Fibroblast of skin of scalp (primary cell): ENCODE data around the gene HIC1.
A peak's percentile ranks its signal among the peaks of the same experiment; 100 is the strongest.

ENCODE experiments used
- DNase-seq: peaks from one replicate; pipeline ENCODE4 v3.0.0-alpha.2; 2013

The HIC1 gene

DNA sequence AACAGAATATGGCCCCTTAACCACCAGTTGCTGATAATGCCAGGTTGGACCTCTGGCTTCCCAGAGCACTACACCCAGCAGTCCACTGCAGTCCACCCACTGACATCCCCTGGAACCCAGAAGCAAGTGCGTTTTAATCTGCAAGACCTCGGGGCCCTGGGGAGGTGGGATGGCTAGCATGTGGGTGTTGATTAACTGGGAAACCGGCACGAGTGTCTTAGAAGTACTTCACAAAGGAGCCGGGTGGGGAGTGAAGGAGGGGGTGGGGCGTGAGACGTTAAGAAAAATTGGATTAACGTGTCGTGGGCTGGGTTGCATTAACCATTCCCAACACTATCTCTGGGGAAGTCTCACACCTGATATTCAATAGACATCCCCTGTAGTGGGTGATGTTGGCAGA is 6.1 kb upstream of the HIC1 start:
- no peak for DNase-seq

DNA sequence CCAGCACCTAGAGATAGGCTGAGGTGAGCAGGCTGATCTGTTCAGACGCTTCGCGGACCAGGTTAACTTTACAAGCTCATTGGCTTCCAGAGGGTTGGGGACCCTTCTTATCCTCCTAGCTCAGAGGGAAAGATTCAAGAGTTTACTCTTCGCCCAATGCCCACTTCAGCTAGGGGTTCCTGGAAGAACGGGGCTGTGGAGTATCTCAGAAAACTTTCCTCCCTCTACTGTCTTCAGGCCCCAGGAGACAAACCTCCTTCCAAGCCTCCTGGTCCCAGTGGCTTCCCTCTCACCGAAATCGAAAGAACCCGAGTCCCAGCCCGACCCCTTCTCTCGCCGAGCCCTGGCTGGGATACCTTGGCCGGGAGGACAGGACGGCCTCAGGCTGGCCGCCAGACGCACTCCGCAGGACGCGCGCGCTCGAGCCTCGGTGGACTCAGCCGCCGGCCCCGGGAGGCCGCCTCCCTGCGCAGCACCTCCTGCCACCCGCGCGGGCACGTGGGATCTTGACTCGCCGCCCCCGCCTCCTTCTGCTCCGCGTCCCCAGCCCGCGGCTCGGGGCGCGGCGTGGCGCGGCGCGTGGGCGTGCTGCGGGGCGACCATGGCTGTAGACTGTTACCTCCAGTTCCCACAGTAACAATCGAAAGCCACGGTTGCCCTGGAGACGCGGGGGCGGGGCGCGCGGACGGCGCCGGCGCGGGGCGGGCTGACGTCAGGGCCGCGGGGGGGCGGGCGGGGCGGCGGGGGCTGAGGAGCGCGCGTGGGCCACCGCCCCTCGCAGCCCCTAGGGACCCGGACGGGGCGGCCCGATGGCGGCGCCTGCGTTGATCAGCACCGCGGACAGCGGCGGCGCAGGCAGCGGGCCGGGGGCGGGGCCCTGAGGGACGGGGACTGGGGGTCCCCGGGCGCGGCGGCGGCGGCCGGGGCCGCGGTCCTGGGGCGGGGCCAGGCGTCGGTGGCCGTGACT is 5.3 kb upstream of the HIC1 start:
- DNase-seq: peak; percentile 89

DNA sequence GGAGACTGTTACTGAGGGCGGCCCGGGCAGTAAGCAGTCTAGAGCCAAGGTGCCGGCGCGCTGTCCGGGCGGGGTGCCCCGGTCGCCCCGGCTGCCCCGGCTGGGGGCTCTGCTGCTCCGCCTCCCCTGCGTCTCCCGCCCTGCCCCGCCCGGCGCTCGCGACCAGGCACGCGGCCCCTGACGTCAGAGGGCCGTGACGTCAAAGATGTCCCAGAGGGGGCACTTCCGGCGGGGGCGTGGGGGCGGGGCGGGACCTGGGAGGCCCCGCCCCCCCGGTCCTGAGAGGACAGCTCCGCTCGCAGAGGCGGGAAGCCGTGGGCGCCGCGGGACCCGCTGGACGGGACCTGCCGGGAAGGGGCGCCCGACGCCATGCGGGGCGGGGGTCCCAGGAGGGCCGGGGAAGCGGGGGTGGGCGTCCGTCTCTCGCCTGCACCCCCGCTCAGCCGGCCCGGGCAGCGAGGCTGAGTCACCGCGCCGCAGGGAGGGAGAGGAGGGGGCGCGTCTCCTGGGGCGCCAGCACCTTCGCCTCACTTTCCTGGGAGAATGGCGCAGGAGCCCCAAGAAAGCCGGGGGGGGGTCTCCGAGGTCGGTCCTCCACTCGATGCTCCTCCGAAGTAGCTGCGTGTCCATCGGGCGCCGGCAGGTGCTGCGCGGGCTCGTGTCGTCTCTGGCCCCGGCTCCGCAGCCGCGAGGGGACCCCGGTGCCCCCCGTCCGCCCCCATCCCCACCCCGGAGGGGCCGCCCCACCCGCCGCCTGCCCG is 4.4 kb upstream of the HIC1 start:
- peak; percentile 82 for DNase-seq

DNA sequence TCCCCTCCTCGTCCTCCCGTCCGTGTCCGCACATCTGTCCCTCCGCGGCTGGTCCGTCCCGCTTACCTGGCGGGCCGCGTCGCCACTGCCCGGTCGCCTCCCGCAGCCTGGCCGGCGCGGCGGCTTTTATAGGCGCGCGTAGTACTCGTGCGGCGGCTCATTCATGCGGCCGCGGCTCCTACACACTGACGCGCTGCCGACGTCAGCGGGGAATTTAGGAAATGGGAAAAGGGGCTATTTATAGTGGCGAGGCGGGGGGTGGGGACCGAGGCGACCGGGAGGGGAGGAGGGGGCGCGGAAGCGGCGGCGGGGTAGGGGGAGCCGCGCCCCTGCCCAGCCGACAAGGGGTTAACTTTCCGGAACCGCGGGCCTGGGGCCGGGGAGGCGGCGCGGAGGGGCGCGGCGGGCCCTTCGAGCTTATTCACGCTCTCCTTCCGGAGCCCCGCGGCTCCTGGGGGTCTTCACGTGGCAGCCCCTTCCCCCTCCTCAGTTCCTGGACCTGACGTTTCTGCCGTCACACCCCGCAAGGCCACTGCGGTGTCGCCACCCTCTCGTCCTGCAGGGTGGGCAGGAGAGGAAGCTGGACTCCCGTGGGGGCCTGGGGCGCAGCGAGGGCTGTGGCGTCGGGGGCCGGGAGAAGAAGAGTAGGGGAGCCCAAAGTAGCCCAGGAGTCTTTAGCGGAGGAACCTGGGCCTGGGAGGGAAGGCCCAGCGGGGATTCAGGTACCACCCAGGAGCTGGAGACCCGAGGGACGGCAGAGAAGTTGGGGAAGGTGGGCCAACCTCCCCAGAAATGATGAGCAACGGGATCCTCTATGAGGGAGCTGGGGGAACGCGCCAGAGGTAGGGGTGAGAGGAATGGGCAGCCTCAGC is 3.6 kb upstream of the HIC1 start:
- peak; percentile 57 for DNase-seq

DNA sequence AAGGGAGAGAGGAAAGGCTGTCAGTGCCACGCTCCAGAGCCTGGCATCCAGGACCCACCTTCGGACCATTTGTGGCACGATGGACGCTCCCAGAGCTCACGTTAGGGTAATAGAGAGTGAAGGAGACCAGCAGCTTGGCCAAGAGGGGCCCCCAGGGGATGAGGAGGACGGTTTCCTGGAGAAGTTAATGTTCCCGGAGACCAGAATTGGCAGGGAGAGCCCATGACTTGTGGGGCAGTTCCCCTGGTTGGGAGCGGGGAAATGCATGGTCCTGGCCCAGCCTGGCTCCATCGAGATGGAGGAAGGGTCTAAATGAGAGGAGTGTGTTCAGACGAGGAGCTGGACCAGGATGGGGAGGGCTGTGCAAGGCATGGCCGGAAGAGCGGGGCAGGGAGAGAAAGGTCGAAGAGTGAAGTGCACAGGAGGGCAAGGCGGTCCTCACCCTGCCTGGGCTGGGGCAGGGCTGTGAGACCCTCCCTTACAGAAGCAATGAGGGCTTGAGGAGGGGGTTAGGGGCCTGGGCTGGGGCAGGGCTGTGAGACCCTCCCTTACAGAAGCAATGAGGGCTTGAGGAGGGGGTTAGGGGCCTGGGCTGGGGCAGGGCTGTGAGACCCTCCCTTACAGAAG is 2.9 kb upstream of the HIC1 start:
- no peak for DNase-seq

DNA sequence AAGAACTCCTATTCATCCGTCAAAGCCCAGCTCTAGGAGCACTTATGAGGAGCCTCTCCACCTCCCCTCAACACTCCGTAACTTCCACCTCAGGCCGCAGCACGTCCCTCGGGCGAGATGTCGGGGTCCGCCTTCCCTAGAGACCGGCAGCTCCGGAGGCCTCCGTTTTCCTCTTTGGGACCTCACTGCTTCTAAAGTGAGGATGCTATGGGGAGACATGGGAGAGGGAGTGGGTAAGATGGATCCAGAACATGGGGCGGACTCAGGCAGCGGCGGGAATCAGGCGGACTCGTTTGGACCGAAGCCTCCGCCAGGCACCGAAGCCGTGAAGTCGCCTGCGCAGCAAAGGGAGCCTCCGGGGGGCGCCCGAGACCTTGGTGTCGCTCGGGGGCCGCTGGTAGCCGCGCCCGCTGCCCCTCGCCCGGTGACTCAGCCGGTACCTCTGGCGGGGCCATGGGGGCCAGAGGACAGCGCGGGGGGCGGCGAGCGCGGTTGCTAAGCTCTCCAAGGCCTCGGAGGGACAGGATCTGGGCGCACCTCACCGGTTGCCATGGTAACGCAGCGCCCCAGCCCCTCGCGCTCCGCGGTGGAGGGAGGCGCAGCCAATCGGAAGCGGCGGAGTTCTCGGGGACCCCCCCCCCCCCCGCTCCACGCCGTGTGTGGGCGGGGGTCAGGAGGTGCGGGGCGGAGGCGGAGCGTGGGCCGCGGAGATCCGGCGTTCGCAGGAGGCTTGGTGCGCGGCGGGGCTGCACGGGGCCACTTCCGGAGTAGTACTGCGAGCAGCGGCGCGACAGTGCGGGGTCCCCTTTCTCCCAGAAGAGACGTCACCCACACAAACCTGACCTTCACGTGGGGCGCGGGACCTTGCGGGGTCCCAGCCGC is 1.3 kb upstream of the HIC1 start:
- DNase-seq: peak; percentile 77

DNA sequence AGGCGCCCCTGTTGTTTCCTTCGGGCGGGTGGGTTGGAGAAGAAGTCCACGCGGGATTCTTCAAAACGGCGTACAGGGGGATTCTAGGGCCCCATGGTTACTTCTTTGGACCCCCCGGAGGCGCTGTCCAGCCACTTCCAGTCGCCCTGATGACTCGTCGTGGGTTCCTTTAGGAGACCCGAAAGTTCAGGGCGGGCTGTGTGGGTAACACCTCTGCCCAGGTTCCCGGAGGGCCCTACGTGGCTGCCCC is 716 bp upstream of the HIC1 start:
- no peak for DNase-seq

DNA sequence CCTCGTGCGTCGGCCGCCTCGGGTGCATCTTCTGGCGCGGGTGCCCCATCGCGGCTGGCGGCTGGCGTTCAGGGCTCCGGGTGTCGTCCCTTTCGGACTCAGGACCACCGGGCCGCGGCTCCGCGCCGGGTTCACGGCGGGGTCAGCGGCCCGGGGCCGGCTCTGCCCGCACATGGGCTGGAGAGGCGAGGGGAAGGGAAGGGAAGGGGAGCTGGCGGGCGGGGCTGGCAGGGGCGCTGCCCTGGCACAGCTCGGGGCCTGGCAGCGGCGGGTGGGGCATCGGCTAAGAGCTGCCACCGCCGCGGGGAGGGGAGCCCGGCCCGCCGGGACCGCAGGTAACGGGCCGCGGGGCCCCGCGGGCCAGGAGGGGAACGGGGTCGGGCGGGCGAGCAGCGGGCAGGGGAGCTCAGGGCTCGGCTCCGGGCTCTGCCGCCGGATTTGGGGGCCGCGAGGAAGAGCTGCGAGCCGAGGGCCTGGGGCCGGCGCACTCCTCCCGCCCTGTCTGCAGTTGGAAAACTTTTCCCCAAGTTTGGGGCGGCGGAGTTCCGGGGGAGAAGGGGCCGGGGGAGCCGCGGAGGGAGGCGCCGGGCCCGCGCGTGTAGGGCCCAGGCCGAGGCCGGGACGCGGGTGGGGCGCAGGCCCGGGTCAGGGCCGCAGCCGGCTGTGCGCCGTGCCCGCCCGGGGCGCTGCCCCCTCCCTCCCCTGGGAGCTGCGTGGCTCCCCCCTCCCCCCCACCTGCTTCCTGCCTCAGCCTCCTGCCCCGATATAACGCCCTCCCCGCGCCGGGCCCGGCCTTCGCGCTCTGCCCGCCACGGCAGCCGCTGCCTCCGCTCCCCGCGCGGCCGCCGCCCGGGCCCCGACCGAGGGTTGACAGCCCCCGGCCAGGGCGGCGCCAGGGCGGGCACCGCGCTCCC is 646 bp downstream of the HIC1 start:
- peak; percentile 63 for DNase-seq

DNA sequence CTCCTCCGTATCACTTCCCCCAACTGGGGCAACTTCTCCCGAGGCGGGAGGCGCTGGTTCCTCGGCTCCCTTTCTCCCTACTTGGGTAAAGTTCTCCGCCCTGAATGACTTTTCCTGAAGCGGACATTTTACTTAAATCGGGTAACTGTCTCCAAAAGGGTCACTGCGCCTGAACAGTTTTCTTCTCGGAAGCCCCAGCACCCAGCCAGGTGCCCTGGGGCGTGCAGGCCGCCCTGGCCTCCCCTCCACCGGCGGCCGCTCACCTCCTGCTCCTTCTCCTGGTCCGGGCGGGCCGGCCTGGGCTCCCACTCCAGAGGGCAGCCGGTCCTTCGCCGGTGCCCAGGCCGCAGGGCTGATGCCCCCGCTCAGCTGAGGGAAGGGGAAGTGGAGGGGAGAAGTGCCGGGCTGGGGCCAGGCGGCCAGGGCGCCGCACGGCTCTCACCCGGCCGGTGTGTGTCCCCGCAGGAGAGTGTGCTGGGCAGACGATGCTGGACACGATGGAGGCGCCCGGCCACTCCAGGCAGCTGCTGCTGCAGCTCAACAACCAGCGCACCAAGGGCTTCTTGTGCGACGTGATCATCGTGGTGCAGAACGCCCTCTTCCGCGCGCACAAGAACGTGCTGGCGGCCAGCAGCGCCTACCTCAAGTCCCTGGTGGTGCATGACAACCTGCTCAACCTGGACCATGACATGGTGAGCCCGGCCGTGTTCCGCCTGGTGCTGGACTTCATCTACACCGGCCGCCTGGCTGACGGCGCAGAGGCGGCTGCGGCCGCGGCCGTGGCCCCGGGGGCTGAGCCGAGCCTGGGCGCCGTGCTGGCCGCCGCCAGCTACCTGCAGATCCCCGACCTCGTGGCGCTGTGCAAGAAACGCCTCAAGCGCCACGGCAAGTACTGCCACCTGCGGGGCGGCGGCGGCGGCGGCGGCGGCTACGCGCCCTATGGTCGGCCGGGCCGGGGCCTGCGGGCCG is 1.6 kb downstream of the HIC1 start:
- DNase-seq: peak; percentile 63

DNA sequence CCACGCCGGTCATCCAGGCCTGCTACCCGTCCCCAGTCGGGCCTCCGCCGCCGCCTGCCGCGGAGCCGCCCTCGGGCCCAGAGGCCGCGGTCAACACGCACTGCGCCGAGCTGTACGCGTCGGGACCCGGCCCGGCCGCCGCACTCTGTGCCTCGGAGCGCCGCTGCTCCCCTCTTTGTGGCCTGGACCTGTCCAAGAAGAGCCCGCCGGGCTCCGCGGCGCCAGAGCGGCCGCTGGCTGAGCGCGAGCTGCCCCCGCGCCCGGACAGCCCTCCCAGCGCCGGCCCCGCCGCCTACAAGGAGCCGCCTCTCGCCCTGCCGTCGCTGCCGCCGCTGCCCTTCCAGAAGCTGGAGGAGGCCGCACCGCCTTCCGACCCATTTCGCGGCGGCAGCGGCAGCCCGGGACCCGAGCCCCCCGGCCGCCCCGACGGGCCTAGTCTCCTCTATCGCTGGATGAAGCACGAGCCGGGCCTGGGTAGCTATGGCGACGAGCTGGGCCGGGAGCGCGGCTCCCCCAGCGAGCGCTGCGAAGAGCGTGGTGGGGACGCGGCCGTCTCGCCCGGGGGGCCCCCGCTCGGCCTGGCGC is 2.4 kb downstream of the HIC1 start:
- DNase-seq: no peak

DNA sequence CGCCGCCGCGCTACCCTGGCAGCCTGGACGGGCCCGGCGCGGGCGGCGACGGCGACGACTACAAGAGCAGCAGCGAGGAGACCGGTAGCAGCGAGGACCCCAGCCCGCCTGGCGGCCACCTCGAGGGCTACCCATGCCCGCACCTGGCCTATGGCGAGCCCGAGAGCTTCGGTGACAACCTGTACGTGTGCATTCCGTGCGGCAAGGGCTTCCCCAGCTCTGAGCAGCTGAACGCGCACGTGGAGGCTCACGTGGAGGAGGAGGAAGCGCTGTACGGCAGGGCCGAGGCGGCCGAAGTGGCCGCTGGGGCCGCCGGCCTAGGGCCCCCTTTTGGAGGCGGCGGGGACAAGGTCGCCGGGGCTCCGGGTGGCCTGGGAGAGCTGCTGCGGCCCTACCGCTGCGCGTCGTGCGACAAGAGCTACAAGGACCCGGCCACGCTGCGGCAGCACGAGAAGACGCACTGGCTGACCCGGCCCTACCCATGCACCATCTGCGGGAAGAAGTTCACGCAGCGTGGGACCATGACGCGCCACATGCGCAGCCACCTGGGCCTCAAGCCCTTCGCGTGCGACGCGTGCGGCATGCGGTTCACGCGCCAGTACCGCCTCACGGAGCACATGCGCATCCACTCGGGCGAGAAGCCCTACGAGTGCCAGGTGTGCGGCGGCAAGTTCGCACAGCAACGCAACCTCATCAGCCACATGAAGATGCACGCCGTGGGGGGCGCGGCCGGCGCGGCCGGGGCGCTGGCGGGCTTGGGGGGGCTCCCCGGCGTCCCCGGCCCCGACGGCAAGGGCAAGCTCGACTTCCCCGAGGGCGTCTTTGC is 3.1 kb downstream of the HIC1 start:
- no peak for DNase-seq

DNA sequence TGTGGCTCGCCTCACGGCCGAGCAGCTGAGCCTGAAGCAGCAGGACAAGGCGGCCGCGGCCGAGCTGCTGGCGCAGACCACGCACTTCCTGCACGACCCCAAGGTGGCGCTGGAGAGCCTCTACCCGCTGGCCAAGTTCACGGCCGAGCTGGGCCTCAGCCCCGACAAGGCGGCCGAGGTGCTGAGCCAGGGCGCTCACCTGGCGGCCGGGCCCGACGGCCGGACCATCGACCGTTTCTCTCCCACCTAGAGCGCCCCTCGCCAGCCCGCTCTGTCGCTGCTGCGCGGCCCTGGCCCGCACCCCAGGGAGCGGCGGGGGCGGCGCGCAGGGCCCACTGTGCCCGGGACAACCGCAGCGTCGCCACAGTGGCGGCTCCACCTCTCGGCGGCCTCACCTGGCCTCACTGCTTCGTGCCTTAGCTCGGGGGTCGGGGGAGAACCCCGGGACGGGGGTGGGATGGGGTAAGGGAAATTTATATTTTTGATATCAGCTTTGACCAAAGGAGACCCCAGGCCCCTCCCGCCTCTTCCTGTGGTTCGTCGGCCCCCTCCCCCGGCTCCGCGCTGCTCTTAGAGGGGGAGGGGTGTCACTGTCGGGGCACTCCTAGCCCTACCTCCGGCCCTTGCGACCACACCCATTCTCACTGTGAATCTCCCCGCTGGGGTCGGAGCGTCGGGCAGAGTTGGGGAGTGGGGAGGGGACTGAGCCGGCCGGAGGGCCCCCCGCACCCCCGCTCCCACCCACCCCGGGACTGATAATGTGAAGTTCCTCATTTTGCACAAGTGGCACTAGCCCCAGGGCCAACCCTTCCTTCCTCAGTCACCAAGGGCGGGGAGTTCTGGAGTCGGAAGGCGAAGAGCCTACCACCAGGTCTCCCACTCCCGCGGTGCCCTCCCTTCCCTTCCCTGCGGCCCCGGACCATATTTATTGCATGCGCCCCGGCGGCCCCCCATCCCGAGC is 4.0 kb downstream of the HIC1 start:
- DNase-seq: peak; percentile 66

DNA sequence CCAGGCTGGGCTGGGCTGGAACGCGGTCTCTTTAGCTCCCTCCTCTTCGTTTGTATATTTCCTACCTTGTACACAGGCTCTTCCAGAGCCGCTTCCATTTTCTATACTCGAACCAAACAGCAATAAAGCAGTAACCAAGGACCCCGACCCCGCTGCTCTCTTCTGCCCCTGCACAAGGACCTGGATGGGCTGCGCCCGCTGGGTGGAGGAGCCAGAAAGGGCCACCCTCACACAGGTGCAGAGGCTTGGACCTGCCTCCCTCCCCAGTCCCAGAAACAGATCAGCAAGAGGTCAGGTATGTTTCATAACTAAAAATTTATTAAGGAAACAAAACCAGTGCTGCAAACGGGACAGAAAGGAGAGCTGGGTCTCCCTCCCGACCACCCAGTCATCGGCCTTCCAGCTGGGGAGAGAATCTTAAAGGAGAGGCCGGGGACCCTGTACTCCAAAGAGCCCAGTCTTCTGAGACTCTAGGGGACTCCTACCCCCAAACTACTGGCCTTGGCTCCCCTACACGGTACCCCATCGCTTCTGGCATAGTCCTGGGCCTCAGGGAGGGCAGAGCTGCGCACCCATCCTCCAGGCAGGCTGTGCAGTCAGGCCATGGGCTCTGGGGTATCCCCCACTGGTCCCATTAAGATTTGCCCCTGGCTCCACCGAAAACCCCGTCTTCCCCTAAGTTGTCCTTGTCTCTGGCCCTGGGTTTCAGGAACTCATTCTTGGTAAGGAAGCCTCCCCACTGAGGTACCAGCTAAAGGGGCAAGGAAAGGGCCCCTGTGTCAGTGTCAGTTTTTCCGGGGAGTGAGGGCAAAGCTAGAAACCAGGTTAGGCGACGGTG is 4.9 kb downstream of the HIC1 start:
- no peak for DNase-seq

DNA sequence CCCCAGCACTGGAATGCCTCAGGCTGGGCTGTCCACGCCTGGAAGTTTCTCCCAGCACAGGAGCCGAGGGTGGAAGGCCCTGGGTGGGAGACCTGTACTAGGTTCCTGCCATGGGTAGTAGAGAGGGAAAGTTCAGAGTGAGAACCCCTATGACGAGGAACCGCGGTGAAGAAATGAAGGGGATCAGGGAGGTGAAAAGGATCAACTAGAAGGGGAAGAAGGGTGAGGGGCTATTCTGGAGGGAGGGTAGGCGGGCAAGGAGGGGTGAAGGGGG is 5.4 kb downstream of the HIC1 start:
- no peak for DNase-seq

DNA sequence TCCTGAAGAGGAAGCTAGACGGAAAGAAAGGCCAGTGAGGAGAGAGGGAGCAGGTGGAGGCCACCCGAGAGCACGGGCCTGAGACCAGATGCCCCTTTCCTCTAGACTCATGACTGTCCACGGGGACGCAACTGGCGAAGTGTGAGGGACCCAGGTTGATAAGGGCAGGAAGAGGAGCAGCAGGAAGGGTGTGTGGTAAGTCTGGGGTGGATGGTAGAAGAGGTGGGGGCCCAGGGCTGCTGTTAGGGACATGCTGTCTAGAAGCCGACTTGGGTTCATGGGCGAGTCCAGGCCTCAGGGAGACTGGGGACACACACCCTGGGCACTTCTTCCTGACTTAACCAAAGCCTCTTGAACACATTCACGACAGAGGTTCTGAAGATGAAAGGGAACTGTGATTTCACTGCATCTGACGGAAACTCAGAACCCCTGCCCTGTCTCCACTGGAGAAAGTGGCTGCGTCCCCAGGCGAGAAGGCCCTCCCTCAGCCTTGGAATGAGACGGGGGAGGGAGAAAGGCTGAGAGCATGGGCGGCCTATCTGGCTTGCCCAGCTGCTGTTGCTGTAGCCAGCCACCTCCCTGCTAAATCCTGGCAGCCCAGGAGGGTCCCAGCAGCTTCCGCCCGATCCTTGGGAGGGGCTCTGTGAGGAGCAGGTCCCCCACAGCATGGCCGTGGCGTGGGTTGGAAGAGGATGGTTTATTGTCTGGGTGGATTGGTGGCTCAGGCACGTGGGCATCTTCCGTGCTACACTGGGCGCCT is 6.0 kb downstream of the HIC1 start:
- no peak for DNase-seq
